ENCODE measurements around the gene PDIA4. TPM values are rescaled to one million over a fixed set of nuclear protein-coding genes. Genes with fewer than 3 reads are reported as not detected.
A peak's percentile ranks its signal among the peaks of the same experiment; 100 is the strongest.

Gene PDIA4
- total and polyA plus RNA-seq, 4 experiments from 2014 or later = 82.8 to 125 (median 94.5) TPM

DNA sequence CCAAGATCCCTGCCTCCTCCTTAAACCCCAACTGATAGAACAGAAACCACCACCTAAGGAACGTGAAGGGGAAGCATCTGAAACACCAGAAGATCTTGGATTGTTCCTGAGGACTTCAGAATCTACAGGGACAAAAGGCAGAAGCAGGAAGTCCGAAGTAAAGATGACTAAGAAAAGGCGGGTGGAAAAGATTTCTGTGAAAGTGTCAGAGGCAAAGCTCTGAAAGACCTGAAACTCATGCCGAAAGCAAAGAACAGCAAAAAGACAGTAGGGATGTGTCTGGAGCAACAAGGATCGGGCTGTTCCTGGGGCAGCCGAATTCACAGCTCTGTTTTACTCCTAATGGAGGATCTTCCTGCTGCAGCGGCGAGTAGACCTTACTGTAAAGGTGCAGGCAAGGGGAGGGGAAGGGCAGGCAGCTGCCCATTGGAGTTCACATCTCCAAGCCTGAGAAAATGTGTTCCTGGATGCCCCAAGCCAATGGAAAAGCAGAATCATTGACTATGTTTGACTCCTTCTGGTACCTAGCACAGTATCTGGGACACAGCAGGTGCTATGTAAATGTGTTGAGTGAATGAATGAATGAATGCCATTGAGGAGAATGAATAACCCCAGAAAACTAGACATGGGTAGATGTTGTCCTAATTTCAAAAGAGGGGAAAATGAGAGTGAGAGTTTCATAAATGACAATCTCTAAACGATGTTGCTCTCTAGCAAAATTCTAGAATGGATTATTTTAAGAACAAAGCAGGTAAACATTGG, 40.4 kb downstream of the PDIA4 start:
- POLR2A ChIA-PET (ENCODE audit: partially characterized antibody) = interaction anchor here (0.7 to 2.1 kb wide), 13 partner anchors 14 to 290 kb away, joined by 3 to 9 read pairs (median 3); partner anchors contain the start of genes CUL1, EZH2, PDIA4 and ZNF425
- H3K4me1 Mint-ChIP-seq = peaks cover 27 to 56% (median 44%) of the 10 kb centered on the region in 4 donors
- peaks cover 0 to 18% of the 10 kb centered on the region in 2 donors for H3K36me3 Mint-ChIP-seq
- peak overlapping the region; percentile 96 to 100 (median 98) for H3K27ac Mint-ChIP-seq
- CTCF ChIA-PET (ENCODE audit: partially characterized antibody) = interaction anchor here (0.9 to 4.2 kb wide), 5 partner anchors 18 to 159 kb away, joined by 3 to 26 read pairs (median 5); partner anchors contain the start of genes ZNF398 and ZNF425
- intact Hi-C loops (cut with micrococcal nuclease) = loop anchor here (1.0 to 10.0 kb wide), 6 partner anchors 17 to 277 kb away; partner anchors contain the start of genes EZH2, PDIA4, ZNF783 and ZNF786
- peak overlapping the region; percentile 93 to 99 (median 98) for H3K4me3 Mint-ChIP-seq
- no peaks in the 10 kb centered on the region for H3K9me3 ChIP-seq (ENCODE audit: control insufficient read depth in 1 of 2, low read length in 2 of 2)
- H3K4me1 ChIP-seq (ENCODE audit: insufficient read depth, low read length) = peaks cover 46% of the 10 kb centered on the region
- peak overlapping the region; percentile 83 for H3K27ac ChIP-seq (ENCODE audit: low read depth, low read length)
- peaks cover 0 to 10% (median under 1%) of the 10 kb centered on the region in 8 donors for H3K9me3 Mint-ChIP-seq
- H3K36me3 ChIP-seq (ENCODE audit: insufficient read depth, low read length) = no peaks in the 10 kb centered on the region
- no peak for DNase-seq
- H3K27me3 Mint-ChIP-seq = peaks cover 2 to 5% of the 10 kb centered on the region in 2 donors
- peak overlapping the region; percentile 95 to 98 for H3K4me3 ChIP-seq (ENCODE audit: low read length in 2 of 2)
- H3K27me3 ChIP-seq (ENCODE audit: insufficient read depth, low read length) = no peaks in the 10 kb centered on the region

DNA sequence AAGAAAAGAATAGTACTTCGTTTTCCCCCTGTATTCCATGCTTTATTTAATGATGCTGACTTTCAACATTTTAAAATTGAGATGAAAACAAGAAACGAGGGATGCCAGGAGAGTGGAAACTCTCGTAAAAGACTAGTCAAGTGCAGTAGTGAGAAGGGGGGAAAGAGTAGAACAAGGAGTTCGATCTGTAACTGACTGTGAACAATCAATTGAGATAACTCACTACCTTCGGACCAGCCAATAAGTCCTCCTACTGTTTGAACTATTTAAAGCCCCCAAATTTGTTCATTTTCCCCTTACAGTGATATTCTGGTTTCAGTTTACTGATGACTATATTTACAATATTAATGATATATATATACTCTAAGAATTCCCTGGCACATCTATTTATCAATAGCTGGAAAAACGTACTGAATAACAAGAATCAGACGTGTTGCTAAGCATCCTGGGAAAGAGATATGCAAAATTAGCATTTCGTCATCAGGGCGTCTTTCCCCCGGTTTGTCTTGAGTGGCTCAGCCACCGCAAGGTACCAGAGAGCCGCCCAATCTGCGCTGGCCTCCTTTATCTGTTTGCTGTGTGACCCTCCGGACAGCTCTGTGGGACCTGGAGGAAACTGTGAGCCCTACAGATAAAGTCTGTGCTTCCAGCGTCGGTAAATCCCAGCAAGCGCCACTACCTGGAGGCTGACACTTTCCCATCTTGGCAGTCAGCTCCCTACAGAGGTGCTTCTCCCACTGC, 41.1 kb downstream of the PDIA4 start:
- peak; percentile 89 to 91 (median 90) for DNase-seq
- H3K27ac Mint-ChIP-seq = peak overlapping the region; percentile 96 to 100 (median 98)
- peaks cover 0 to 20% of the 10 kb centered on the region in 2 donors for H3K36me3 Mint-ChIP-seq
- Histone ChIP-seq H3K9me3 (ENCODE audit: control insufficient read depth in 1 of 2, low read length in 2 of 2) (no peaks in the 10 kb centered on the region), H3K36me3 (ENCODE audit: insufficient read depth, low read length) (no peaks in the 10 kb centered on the region), H3K27me3 (ENCODE audit: insufficient read depth, low read length) (no peaks in the 10 kb centered on the region), H3K4me3 (ENCODE audit: low read length in 2 of 2) (peak overlapping the region; percentile 95 to 98), H3K27ac (ENCODE audit: low read depth, low read length) (peak overlapping the region; percentile 83), H3K4me1 (ENCODE audit: insufficient read depth, low read length) (peaks cover 46% of the 10 kb centered on the region)
- H3K27me3 Mint-ChIP-seq = peaks cover 2 to 5% of the 10 kb centered on the region in 2 donors
- H3K9me3 Mint-ChIP-seq = peaks cover 0 to 10% (median under 1%) of the 10 kb centered on the region in 8 donors
- ChIA-PET POLR2A (ENCODE audit: partially characterized antibody) (interaction anchor here (0.7 to 2.1 kb wide), 13 partner anchors 14 to 289 kb away, joined by 3 to 9 read pairs (median 3); partner anchors contain the start of genes CUL1, EZH2, PDIA4 and ZNF425), CTCF (ENCODE audit: partially characterized antibody) (interaction anchor here (0.9 to 4.2 kb wide), 5 partner anchors 19 to 159 kb away, joined by 3 to 26 read pairs (median 5); partner anchors contain the start of genes ZNF398 and ZNF425)
- H3K4me3 Mint-ChIP-seq = peak overlapping the region; percentile 93 to 99 (median 98)
- intact Hi-C loops (cut with micrococcal nuclease) = loop anchor here (1.0 to 10.0 kb wide), 6 partner anchors 18 to 278 kb away; partner anchors contain the start of genes EZH2, PDIA4, ZNF783 and ZNF786
- H3K4me1 Mint-ChIP-seq = peaks cover 27 to 59% (median 45%) of the 10 kb centered on the region in 4 donors

DNA sequence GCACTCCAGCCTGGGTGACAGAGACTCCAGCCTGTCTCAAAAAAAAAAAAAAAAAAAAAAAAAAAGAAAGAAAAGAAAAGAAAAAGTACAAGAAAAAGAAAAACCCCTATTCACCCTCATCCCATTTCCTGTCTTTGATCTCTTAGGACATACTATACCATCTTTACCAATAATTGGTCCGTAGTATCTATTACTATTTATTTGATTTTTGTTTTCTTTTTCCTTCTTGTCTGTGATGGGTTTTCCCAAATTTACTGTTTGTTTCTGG, 41.6 kb downstream of the PDIA4 start:
- ChIA-PET POLR2A (ENCODE audit: partially characterized antibody) (interaction anchor here (0.8 to 2.1 kb wide), 12 partner anchors 24 to 288 kb away, joined by 3 to 7 read pairs (median 4); partner anchors contain the start of genes CUL1, EZH2, PDIA4 and ZNF425), CTCF (ENCODE audit: partially characterized antibody) (interaction anchor here (1.5 to 4.2 kb wide), 2 partner anchors 19 to 45 kb away, joined by 4 to 26 read pairs; no protein-coding TSS in a partner anchor)
- Histone ChIP-seq H3K4me1 (ENCODE audit: insufficient read depth, low read length) (peaks cover 46% of the 10 kb centered on the region), H3K27ac (ENCODE audit: low read depth, low read length) (peak overlapping the region; percentile 83), H3K9me3 (ENCODE audit: control insufficient read depth in 1 of 2, low read length in 2 of 2) (no peaks in the 10 kb centered on the region), H3K36me3 (ENCODE audit: insufficient read depth, low read length) (no peaks in the 10 kb centered on the region), H3K27me3 (ENCODE audit: insufficient read depth, low read length) (no peaks in the 10 kb centered on the region), H3K4me3 (ENCODE audit: low read length in 2 of 2) (no peak overlapping the region)
- Mint-ChIP-seq H3K4me3 (peak overlapping the region; percentile 62 to 99 (median 98)), H3K27ac (peak overlapping the region; percentile 89 to 100 (median 98)), H3K36me3 (peaks cover 0 to 20% of the 10 kb centered on the region in 2 donors), H3K4me1 (peaks cover 27 to 59% (median 45%) of the 10 kb centered on the region in 4 donors), H3K27me3 (peaks cover 2 to 5% of the 10 kb centered on the region in 2 donors), H3K9me3 (peaks cover 0 to 10% (median under 1%) of the 10 kb centered on the region in 8 donors)
- intact Hi-C loops (cut with micrococcal nuclease) = loop anchor here (1.0 to 10.0 kb wide), 6 partner anchors 19 to 278 kb away; partner anchors contain the start of genes EZH2, PDIA4, ZNF783 and ZNF786
- peak in 1 of 5 donors; percentile 24 for DNase-seq

DNA sequence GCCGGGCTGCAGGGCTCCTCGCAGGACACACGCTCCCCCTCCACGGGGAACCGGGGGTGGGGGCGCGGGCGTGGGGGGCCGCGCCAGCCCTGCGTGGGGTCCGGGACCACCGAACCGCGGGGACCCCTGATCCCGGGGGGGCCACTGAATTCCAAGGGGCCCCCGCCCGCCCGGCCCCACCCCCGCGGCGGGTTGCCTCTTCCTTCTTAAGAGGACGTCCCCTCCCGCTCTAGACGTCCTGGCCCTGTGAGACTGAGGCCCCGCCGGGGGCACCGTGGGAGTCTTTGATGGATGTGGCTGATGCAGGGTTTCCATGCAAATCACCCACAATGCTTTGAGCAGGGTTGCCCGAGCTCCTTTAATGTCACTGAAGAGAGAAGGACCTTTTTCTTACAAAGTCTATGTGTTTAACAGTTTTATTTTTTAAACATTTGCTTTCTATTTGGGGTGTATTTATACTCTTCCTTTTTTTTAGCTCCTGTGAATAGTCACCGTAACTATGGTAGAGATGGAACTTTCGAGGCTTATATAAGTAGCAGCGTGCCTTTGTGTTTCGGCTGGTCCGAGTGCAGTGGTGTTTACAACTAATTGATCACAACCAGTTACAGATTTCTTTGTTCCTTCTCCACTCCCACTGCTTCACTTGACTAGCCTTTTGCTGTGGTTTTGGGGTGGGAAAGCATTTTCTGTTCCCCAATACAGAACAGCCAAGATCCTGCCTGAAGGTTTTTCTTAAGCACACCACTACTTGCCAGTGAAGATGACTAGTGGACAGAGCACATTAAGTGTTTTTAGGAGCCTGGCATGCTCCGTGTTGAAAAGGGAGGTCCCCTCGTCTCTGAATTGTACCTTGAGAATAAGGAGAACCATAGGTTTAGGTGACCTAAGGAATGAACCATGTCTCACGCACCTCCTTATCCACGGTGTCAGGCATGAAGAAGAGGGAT, 44.8 kb downstream of the PDIA4 start:
- H3K36me3 ChIP-seq (ENCODE audit: insufficient read depth, low read length) = no peaks in the 10 kb centered on the region
- peak overlapping the region; percentile 91 to 98 (median 96) for H3K4me3 Mint-ChIP-seq
- peak overlapping the region; percentile 44 to 54 for H3K4me3 ChIP-seq (ENCODE audit: low read length in 2 of 2)
- peak; percentile 82 to 92 (median 86) for DNase-seq
- peaks cover 2 to 5% of the 10 kb centered on the region in 2 donors for H3K27me3 Mint-ChIP-seq
- no peaks in the 10 kb centered on the region for H3K9me3 ChIP-seq (ENCODE audit: control insufficient read depth in 1 of 2, low read length in 2 of 2)
- peak overlapping the region; percentile 96 to 100 (median 97) for H3K27ac Mint-ChIP-seq
- peaks cover 0 to 10% (median under 1%) of the 10 kb centered on the region in 8 donors for H3K9me3 Mint-ChIP-seq
- peaks cover 42% of the 10 kb centered on the region for H3K4me1 ChIP-seq (ENCODE audit: insufficient read depth, low read length)
- H3K27me3 ChIP-seq (ENCODE audit: insufficient read depth, low read length) = no peaks in the 10 kb centered on the region
- ChIA-PET POLR2A (ENCODE audit: partially characterized antibody) (interaction anchor here (0.7 to 2.4 kb wide), 11 partner anchors 16 to 284 kb away, joined by 3 to 11 read pairs (median 4); partner anchors contain the start of genes ZNF398 and ZNF425), CTCF (ENCODE audit: partially characterized antibody) (interaction anchor here (1.0 to 3.1 kb wide), 8 partner anchors 8 to 257 kb away, joined by 3 to 17 read pairs (median 8); partner anchors contain the start of gene ZNF425)
- intact Hi-C loops (cut with micrococcal nuclease) = loop anchor here (1.0 to 10.0 kb wide), 5 partner anchors 20 to 286 kb away; partner anchors contain the start of genes CUL1, EZH2, PDIA4 and ZNF783
- peak overlapping the region; percentile 60 for H3K27ac ChIP-seq (ENCODE audit: low read depth, low read length)
- H3K4me1 Mint-ChIP-seq = peaks cover 35 to 74% (median 58%) of the 10 kb centered on the region in 4 donors
- peaks cover 0 to 20% of the 10 kb centered on the region in 2 donors for H3K36me3 Mint-ChIP-seq

DNA sequence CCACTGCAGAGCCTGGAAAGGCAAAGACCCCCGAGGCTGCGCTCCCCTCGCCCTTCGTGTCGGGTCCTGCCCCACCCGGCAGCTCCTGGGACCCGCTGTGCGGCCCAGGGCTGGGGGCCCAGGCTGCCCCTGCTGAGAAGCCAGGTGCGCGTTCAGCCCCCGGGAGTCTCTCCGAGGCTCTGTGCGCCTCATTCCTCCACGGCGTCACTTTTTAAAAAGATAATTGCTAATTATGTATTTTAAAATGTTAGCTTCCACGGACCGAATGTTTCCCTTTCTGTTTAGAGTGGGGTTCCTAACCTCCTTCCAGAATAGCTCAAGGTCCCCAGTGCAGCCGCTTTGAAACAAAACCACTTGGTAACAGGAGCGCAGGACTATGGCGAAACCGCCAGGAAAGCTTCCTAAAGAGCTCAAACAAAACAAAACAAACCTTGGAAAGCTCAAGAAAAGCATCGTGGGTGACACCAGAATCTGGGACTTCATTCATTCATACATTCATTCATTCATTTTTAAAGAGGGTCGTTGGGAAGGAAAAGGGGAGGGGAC, 45.6 kb downstream of the PDIA4 start:
- peaks cover 34% of the 10 kb centered on the region for H3K4me1 ChIP-seq (ENCODE audit: insufficient read depth, low read length)
- H3K27me3 Mint-ChIP-seq = peaks cover 2 to 5% of the 10 kb centered on the region in 2 donors
- peak overlapping the region; percentile 93 to 100 (median 97) for H3K27ac Mint-ChIP-seq
- H3K9me3 Mint-ChIP-seq = peaks cover 0 to 10% (median under 1%) of the 10 kb centered on the region in 8 donors
- H3K36me3 ChIP-seq (ENCODE audit: insufficient read depth, low read length) = no peaks in the 10 kb centered on the region
- peaks cover 0 to 17% of the 10 kb centered on the region in 2 donors for H3K36me3 Mint-ChIP-seq
- DNase-seq = no peak
- ChIA-PET POLR2A (ENCODE audit: partially characterized antibody) (interaction anchor here (0.6 to 2.4 kb wide), 11 partner anchors 9 to 165 kb away, joined by 3 to 11 read pairs (median 3); partner anchors contain the start of genes ZNF398 and ZNF425), CTCF (ENCODE audit: partially characterized antibody) (interaction anchor here (1.0 to 3.1 kb wide), 8 partner anchors 8 to 257 kb away, joined by 3 to 17 read pairs (median 8); partner anchors contain the start of gene ZNF425)
- peaks cover 33 to 66% (median 54%) of the 10 kb centered on the region in 4 donors for H3K4me1 Mint-ChIP-seq
- peak overlapping the region; percentile 44 to 54 for H3K4me3 ChIP-seq (ENCODE audit: low read length in 2 of 2)
- peak overlapping the region; percentile 60 for H3K27ac ChIP-seq (ENCODE audit: low read depth, low read length)
- intact Hi-C loops (cut with micrococcal nuclease) = loop anchor here (1.0 to 10.0 kb wide), 5 partner anchors 19 to 285 kb away; partner anchors contain the start of genes CUL1, EZH2, PDIA4 and ZNF783
- H3K9me3 ChIP-seq (ENCODE audit: control insufficient read depth in 1 of 2, low read length in 2 of 2) = no peaks in the 10 kb centered on the region
- H3K4me3 Mint-ChIP-seq = peak overlapping the region; percentile 86 to 98 (median 96)
- H3K27me3 ChIP-seq (ENCODE audit: insufficient read depth, low read length) = no peaks in the 10 kb centered on the region
